ENCODE data around the gene TAS1R3.

DNA sequence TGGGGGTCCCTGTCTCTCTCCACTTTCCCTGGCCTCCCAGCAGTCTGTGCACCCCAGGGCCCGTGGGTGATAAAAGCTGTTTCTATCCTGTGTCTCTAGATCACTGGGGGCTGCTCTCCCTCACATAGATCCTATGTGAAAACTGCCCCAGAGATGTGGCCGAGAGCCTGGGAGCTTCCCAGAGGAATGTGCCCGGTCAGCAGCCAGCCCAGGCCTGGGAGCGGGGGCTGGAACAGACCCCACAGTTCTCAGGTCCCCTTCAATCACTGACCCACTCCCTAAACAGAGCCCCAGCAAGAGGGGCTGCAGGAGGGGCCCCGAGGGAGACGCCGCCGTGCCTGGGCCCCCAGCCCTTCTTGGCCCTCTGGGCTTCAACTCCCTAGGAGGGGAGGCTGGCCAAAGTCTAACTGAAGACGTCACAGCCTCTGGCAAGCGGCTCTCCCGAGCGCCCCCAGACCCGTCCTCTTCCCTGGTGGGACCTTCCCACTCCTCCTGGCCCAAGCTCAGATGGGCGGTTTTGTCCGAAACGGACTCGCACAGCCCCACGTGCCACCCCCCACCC is 26.9 kb downstream of the TAS1R3 start:
- TF ChIP-seq, protein P1, sequence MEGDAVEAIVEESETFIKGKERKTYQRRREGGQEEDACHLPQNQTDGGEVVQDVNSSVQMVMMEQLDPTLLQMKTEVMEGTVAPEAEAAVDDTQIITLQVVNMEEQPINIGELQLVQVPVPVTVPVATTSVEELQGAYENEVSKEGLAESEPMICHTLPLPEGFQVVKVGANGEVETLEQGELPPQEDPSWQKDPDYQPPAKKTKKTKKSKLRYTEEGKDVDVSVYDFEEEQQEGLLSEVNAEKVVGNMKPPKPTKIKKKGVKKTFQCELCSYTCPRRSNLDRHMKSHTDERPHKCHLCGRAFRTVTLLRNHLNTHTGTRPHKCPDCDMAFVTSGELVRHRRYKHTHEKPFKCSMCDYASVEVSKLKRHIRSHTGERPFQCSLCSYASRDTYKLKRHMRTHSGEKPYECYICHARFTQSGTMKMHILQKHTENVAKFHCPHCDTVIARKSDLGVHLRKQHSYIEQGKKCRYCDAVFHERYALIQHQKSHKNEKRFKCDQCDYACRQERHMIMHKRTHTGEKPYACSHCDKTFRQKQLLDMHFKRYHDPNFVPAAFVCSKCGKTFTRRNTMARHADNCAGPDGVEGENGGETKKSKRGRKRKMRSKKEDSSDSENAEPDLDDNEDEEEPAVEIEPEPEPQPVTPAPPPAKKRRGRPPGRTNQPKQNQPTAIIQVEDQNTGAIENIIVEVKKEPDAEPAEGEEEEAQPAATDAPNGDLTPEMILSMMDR (IDR thresholded peaks at IDR 0.05; ENCODE audit: insufficient read depth, low read depth, low read length), result no peak
- TF ChIP-seq EZH2 (IDR thresholded peaks at IDR 0.05; ENCODE audit: insufficient read depth, low read length), result no peak

All from astrocyte (in vitro differentiated cells and primary cell).